ENCODE results near the gene NIFK.
"Not testable (repeated sequence)": the region's sequence is repeated elsewhere in the genome, so short reads cannot be mapped to it uniquely, and the experiment has no call there.

NIFK gene

GRCh38 chr2:121754851-121755236 is 18.2 kb upstream of the NIFK start:
- H3K4me3 ChIP-seq (ENCODE audit: low read depth, low read length), result peak overlapping the region; percentile 93
- no peak for TF ChIP-seq CTCF (IDR thresholded peaks at IDR 0.05; ENCODE audit: control insufficient read depth, extremely low read depth, insufficient read depth)
- DNase-seq (ENCODE audit: low read depth), result no peak

GRCh38 chr2:121748202-121748601 is 11.5 kb upstream of the NIFK start:
- no peak overlapping the region for H3K4me3 ChIP-seq (ENCODE audit: low read depth, low read length)
- TF ChIP-seq CTCF (IDR thresholded peaks at IDR 0.05; ENCODE audit: control insufficient read depth, extremely low read depth, insufficient read depth), result peak; percentile 35
- no peak for DNase-seq (ENCODE audit: low read depth)

- no peak overlapping the region for H3K4me3 ChIP-seq (ENCODE audit: low read depth, low read length)
- no peak for DNase-seq (ENCODE audit: low read depth)
- no peak for TF ChIP-seq CTCF (IDR thresholded peaks at IDR 0.05; ENCODE audit: control insufficient read depth, extremely low read depth, insufficient read depth)
These were observed 9.4 kb upstream of the NIFK start for GRCh38 chr2:121746071-121746578.

GRCh38 chr2:121741450-121741849 is 4.8 kb upstream of the NIFK start:
- no peak for TF ChIP-seq CTCF (IDR thresholded peaks at IDR 0.05; ENCODE audit: control insufficient read depth, extremely low read depth, insufficient read depth)
- DNase-seq (ENCODE audit: low read depth), result no peak
- H3K4me3 ChIP-seq (ENCODE audit: low read depth, low read length), result no peak overlapping the region

GRCh38 chr2:121740973-121741372 is 4.3 kb upstream of the NIFK start:
- H3K4me3 ChIP-seq (ENCODE audit: low read depth, low read length), result no peak overlapping the region
- TF ChIP-seq CTCF (IDR thresholded peaks at IDR 0.05; ENCODE audit: control insufficient read depth, extremely low read depth, insufficient read depth), result no peak
- DNase-seq (ENCODE audit: low read depth), result no peak

GRCh38 chr2:121736140-121736461 is 574 bp downstream of the NIFK start:
- H3K4me3 ChIP-seq (ENCODE audit: low read depth, low read length), result peak overlapping the region; percentile 100
- DNase-seq (ENCODE audit: low read depth), result no peak
- no peak for TF ChIP-seq CTCF (IDR thresholded peaks at IDR 0.05; ENCODE audit: control insufficient read depth, extremely low read depth, insufficient read depth)

- peak overlapping the region; percentile 100 for H3K4me3 ChIP-seq (ENCODE audit: low read depth, low read length)
- peak; percentile 23; the same call in 1 of the 2 replicates for TF ChIP-seq CTCF (IDR thresholded peaks at IDR 0.05; ENCODE audit: control insufficient read depth, extremely low read depth, insufficient read depth)
- peak; percentile 10 for DNase-seq (ENCODE audit: low read depth)
These were observed 1.1 kb downstream of the NIFK start for GRCh38 chr2:121735518-121736074.

- DNase-seq (ENCODE audit: low read depth); H3K4me3 ChIP-seq (ENCODE audit: low read depth, low read length): not testable (repeated sequence)
These were observed 2.1 kb downstream of the NIFK start for GRCh38 chr2:121734544-121734943.

Measured in LNCaP clone FGC (cell line).